CD4-positive, CD25-positive, alpha-beta regulatory T cell (primary cell): Measurements from ENCODE around the gene PCNT. TPM values are rescaled to one million over a fixed set of nuclear protein-coding genes. Genes with fewer than 3 reads are reported as not detected.
"Not testable (repeated sequence)": the region's sequence is repeated elsewhere in the genome, so short reads cannot be mapped to it uniquely, and the experiment has no call there.

Experiments
- ATAC-seq, 2 donors: fragments of 150-1000 bp; cut with Tn5 transposase; one replicate each; pipeline ENCODE4 v1.10.0; 2021; ENCODE audit warnings: low read depth in 2 of 2, moderate number of reproducible peaks in 2 of 2, moderate library complexity in 1 of 2
- DNase-seq, 3 donors: peaks; one replicate each; pipeline versions ENCODE4 v3.0.0 to v3.0.0-alpha.2; 2012 to 2022; ENCODE audit warnings: mixed read lengths in 1 of 3
- H3K27ac ChIP-seq: one replicate; pipeline ENCODE4 v1.7.0; 2013; ENCODE audit warnings: mild to moderate bottlenecking, low read length; ENCODE audit not compliant: insufficient read depth, poor library complexity, severe bottlenecking
- H3K27me3 ChIP-seq: one replicate; pipeline ENCODE4 v1.7.0; 2013; ENCODE audit warnings: low read length; ENCODE audit not compliant: control insufficient read depth, insufficient read depth
- H3K36me3 ChIP-seq: one replicate; pipeline ENCODE4 v1.7.0; 2013; ENCODE audit warnings: mild to moderate bottlenecking, low read length, moderate library complexity; ENCODE audit not compliant: control insufficient read depth, insufficient read depth
- H3K4me1 ChIP-seq: 2 replicates; pipeline ENCODE4 v1.7.0; 2013; ENCODE audit warnings: mild to moderate bottlenecking, low read length; ENCODE audit not compliant: insufficient read depth, control insufficient read depth, poor library complexity, severe bottlenecking
- H3K4me3 ChIP-seq: one replicate; pipeline ENCODE4 v1.7.0; 2013; ENCODE audit warnings: low read depth, mild to moderate bottlenecking, low read length, moderate library complexity
- H3K9me3 ChIP-seq, 2 experiments: 1 replicate in 1 of 2; 2 replicates in 1 of 2; pipeline ENCODE4 v1.7.0; 2013; ENCODE audit warnings: low read length in 2 of 2, mild to moderate bottlenecking in 1 of 2, moderate library complexity in 1 of 2; ENCODE audit not compliant: control insufficient read depth in 2 of 2
- H3K27ac Mint-ChIP-seq, 3 donors: one replicate each; pipeline ENCODE4 v1.8.0; 2020 to 2022; ENCODE audit warnings: mild to moderate bottlenecking in 3 of 3, mixed read lengths in 3 of 3, moderate library complexity in 2 of 3
- H3K27me3 Mint-ChIP-seq: one replicate; pipeline ENCODE4 v1.8.0; 2022; ENCODE audit warnings: mild to moderate bottlenecking, mixed read lengths
- H3K36me3 Mint-ChIP-seq: one replicate; pipeline ENCODE4 v1.8.0; 2020; ENCODE audit warnings: mixed read lengths
- H3K4me1 Mint-ChIP-seq, 4 donors: one replicate each; pipeline ENCODE4 v1.8.0; 2020 to 2022; ENCODE audit warnings: mixed read lengths in 4 of 4, mild to moderate bottlenecking in 1 of 4
- H3K4me3 Mint-ChIP-seq, 4 donors: one replicate each; pipeline ENCODE4 v1.8.0; 2020 to 2022; ENCODE audit warnings: mild to moderate bottlenecking in 4 of 4, mixed read lengths in 4 of 4, moderate library complexity in 3 of 4
- H3K9me3 Mint-ChIP-seq, 7 donors: one replicate each; pipeline ENCODE4 v1.8.0; 2020 to 2022; ENCODE audit warnings: mixed read lengths in 7 of 7, mild to moderate bottlenecking in 3 of 7, moderate library complexity in 2 of 7
- polyA plus RNA-seq, 4 donors: library from polyadenylated mRNA; unstranded; fragments of 300-500 nt; fragmentation: Illumina TruSeq; gene quantifications; one replicate each; pipeline ENCODE4 v1.2.3, GENCODE V29; 2021
- total RNA-seq: library from RNA; stranded (reverse); gene quantifications from one replicate; pipeline ENCODE4 v1.2.3, GENCODE V29; 2022

Gene PCNT
- total and polyA plus RNA-seq, 5 donors from 2014 or later: 5.3 to 64.5 (median 10.5) TPM

- Mint-ChIP-seq H3K27me3 (no peaks in the 10 kb centered on the region), H3K9me3 (no peaks in the 10 kb centered on the region), H3K4me1 (peaks cover 0 to 10% (median 6%) of the 10 kb centered on the region in 4 donors), H3K36me3 (peaks cover 32% of the 10 kb centered on the region), H3K27ac (peak overlapping the region in 1 of 3 donors; percentile 48), H3K4me3 (peak overlapping the region in 1 of 4 donors; percentile 43)
- no peak overlapping the region for H3K27ac ChIP-seq
- H3K4me3 ChIP-seq: no peak overlapping the region
- no peaks in the 10 kb centered on the region for H3K9me3 ChIP-seq
- H3K36me3 ChIP-seq: peaks cover 44% of the 10 kb centered on the region
- no peaks in the 10 kb centered on the region for H3K27me3 ChIP-seq
- peaks cover 7% of the 10 kb centered on the region for H3K4me1 ChIP-seq
- ATAC-seq (no peak), DNase-seq (no peak)
These were observed 105.2 kb downstream of the PCNT start for GRCh38 chr21:46428987-46429710.

- Histone ChIP-seq H3K4me1 (peaks cover under 1% of the 10 kb centered on the region), H3K36me3 (peaks cover 44% of the 10 kb centered on the region), H3K27me3 (no peaks in the 10 kb centered on the region), H3K4me3 (no peak overlapping the region), H3K27ac (no peak overlapping the region), H3K9me3 (no peaks in the 10 kb centered on the region)
- peaks cover 33% of the 10 kb centered on the region for H3K36me3 Mint-ChIP-seq
- H3K4me1 Mint-ChIP-seq: peaks cover 0 to 3% (median 0%) of the 10 kb centered on the region in 4 donors
- no peak for ATAC-seq
- H3K9me3 Mint-ChIP-seq: no peaks in the 10 kb centered on the region
- no peak overlapping the region for H3K4me3 Mint-ChIP-seq
- H3K27me3 Mint-ChIP-seq: no peaks in the 10 kb centered on the region
- no peak for DNase-seq
- H3K27ac Mint-ChIP-seq: no peak overlapping the region
These were observed 106.1 kb downstream of the PCNT start for GRCh38 chr21:46429754-46430681.

GRCh38 chr21:46431448-46431847, 107.5 kb downstream of the PCNT start:
- Histone ChIP-seq H3K36me3 (peaks cover 47% of the 10 kb centered on the region), H3K27me3 (no peaks in the 10 kb centered on the region), H3K9me3 (no peaks in the 10 kb centered on the region), H3K27ac (no peak overlapping the region), H3K4me3 (no peak overlapping the region), H3K4me1 (no peaks in the 10 kb centered on the region)
- H3K27ac Mint-ChIP-seq: peak overlapping the region in 2 of 3 donors; percentile 23 to 66
- no peaks in the 10 kb centered on the region for H3K9me3 Mint-ChIP-seq
- peaks cover 34% of the 10 kb centered on the region for H3K36me3 Mint-ChIP-seq
- no peaks in the 10 kb centered on the region for H3K4me1 Mint-ChIP-seq
- H3K27me3 Mint-ChIP-seq: no peaks in the 10 kb centered on the region
- ATAC-seq (no peak), DNase-seq (no peak)
- H3K4me3 Mint-ChIP-seq: no peak overlapping the region

- peaks cover 34% of the 10 kb centered on the region for H3K36me3 Mint-ChIP-seq
- no peak for ATAC-seq
- Histone ChIP-seq H3K27me3 (no peaks in the 10 kb centered on the region), H3K4me3 (no peak overlapping the region), H3K4me1 (no peaks in the 10 kb centered on the region), H3K36me3 (peaks cover 51% of the 10 kb centered on the region), H3K9me3 (no peaks in the 10 kb centered on the region), H3K27ac (no peak overlapping the region)
- H3K9me3 Mint-ChIP-seq: no peaks in the 10 kb centered on the region
- no peak overlapping the region for H3K4me3 Mint-ChIP-seq
- no peaks in the 10 kb centered on the region for H3K4me1 Mint-ChIP-seq
- H3K27me3 Mint-ChIP-seq: no peaks in the 10 kb centered on the region
- DNase-seq: no peak
- peak overlapping the region; percentile 23 to 70 (median 66) for H3K27ac Mint-ChIP-seq
These were observed 108.0 kb downstream of the PCNT start for GRCh38 chr21:46431884-46432488.

- H3K27ac Mint-ChIP-seq: peak overlapping the region in 1 of 3 donors; percentile 23
- not testable (repeated sequence) for H3K27ac ChIP-seq, H3K9me3 Mint-ChIP-seq, H3K4me1 Mint-ChIP-seq, DNase-seq, H3K4me3 ChIP-seq, H3K27me3 ChIP-seq, H3K4me1 ChIP-seq, H3K27me3 Mint-ChIP-seq, H3K4me3 Mint-ChIP-seq, H3K9me3 ChIP-seq, ATAC-seq
- peaks cover 51% of the 10 kb centered on the region for H3K36me3 ChIP-seq
- H3K36me3 Mint-ChIP-seq: peaks cover 32% of the 10 kb centered on the region
These were observed 109.2 kb downstream of the PCNT start for GRCh38 chr21:46433116-46433515.

- H3K27ac Mint-ChIP-seq: no peak overlapping the region
- H3K27me3 ChIP-seq: no peaks in the 10 kb centered on the region
- no peak overlapping the region for H3K4me3 ChIP-seq
- H3K36me3 ChIP-seq: peaks cover 54% of the 10 kb centered on the region
- no peak for ATAC-seq
- H3K27me3 Mint-ChIP-seq: no peaks in the 10 kb centered on the region
- H3K27ac ChIP-seq: no peak overlapping the region
- H3K4me3 Mint-ChIP-seq: no peak overlapping the region
- H3K9me3 ChIP-seq: no peaks in the 10 kb centered on the region
- H3K36me3 Mint-ChIP-seq: peaks cover 34% of the 10 kb centered on the region
- H3K4me1 Mint-ChIP-seq: no peaks in the 10 kb centered on the region
- no peak for DNase-seq
- no peaks in the 10 kb centered on the region for H3K4me1 ChIP-seq
- no peaks in the 10 kb centered on the region for H3K9me3 Mint-ChIP-seq
These were observed 110.5 kb downstream of the PCNT start for GRCh38 chr21:46434322-46434958.

GRCh38 chr21:46435786-46436227, 111.9 kb downstream of the PCNT start:
- Histone ChIP-seq H3K4me1 (no peaks in the 10 kb centered on the region), H3K4me3 (no peak overlapping the region), H3K36me3 (peaks cover 53% of the 10 kb centered on the region), H3K27me3 (no peaks in the 10 kb centered on the region), H3K9me3 (no peaks in the 10 kb centered on the region), H3K27ac (no peak overlapping the region)
- DNase-seq: no peak
- Mint-ChIP-seq H3K4me3 (no peak overlapping the region), H3K27me3 (no peaks in the 10 kb centered on the region), H3K27ac (peak overlapping the region in 1 of 3 donors; percentile 43), H3K9me3 (no peaks in the 10 kb centered on the region), H3K4me1 (no peaks in the 10 kb centered on the region), H3K36me3 (peaks cover 37% of the 10 kb centered on the region)
- ATAC-seq: no peak
